AG09319 (cell line): Measurements from ENCODE around the gene RALA.

ENCODE experiments used
- DNase-seq: peaks from one replicate; pipeline ENCODE4 v3.0.0-alpha.2; 2010; ENCODE audit warnings: low read depth; ENCODE audit errors: extremely low read depth
- TF ChIP-seq, protein P1 (sequence below): IDR thresholded peaks from 2 replicates; pipeline ENCODE4 v1.5.1; 2011; ENCODE audit warnings: low read depth, mild to moderate bottlenecking, inconsistent platforms, low read length, moderate library complexity

Gene RALA

DNA sequence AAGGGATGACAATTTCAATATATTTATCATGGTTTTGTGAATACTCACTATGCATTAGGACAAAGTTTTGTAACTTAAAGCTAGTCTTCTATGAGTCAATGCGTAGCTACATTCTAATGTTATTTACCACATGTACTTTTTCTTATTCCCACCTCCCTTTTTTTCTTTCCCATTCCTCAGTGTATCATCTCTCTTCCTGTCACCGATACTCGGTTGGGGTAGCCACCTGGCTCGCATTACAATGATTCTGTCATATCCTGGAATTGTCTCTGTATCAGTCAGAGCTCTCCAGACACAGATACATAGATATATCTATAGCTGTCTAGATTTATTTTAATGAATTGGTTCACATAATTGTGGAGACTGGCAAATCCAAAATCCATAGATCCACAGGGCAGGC lies 9.8 kb upstream of the RALA start:
- no peak for DNase-seq
- TF ChIP-seq, protein P1, sequence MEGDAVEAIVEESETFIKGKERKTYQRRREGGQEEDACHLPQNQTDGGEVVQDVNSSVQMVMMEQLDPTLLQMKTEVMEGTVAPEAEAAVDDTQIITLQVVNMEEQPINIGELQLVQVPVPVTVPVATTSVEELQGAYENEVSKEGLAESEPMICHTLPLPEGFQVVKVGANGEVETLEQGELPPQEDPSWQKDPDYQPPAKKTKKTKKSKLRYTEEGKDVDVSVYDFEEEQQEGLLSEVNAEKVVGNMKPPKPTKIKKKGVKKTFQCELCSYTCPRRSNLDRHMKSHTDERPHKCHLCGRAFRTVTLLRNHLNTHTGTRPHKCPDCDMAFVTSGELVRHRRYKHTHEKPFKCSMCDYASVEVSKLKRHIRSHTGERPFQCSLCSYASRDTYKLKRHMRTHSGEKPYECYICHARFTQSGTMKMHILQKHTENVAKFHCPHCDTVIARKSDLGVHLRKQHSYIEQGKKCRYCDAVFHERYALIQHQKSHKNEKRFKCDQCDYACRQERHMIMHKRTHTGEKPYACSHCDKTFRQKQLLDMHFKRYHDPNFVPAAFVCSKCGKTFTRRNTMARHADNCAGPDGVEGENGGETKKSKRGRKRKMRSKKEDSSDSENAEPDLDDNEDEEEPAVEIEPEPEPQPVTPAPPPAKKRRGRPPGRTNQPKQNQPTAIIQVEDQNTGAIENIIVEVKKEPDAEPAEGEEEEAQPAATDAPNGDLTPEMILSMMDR, result no peak

DNA sequence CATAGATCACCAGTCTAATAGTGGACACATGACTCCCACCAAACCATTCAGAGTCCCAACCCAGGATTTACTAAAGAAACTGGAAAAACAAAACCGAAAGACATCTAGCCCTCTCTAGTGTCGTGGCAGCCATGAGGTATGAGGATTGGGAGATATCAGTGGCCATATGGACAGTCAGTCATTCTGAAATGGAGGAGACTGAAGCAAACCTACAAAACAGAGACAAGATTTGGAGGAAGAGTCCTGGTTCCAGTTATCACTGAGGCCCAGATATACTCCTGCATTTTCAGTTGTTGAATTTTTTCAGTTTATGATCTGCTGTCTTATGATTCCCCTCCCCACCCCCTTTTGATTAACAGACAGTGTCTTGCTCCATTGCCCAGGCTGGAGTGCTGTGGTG lies 9.1 kb upstream of the RALA start:
- DNase-seq, result no peak
- TF ChIP-seq, protein P1, result no peak

DNA sequence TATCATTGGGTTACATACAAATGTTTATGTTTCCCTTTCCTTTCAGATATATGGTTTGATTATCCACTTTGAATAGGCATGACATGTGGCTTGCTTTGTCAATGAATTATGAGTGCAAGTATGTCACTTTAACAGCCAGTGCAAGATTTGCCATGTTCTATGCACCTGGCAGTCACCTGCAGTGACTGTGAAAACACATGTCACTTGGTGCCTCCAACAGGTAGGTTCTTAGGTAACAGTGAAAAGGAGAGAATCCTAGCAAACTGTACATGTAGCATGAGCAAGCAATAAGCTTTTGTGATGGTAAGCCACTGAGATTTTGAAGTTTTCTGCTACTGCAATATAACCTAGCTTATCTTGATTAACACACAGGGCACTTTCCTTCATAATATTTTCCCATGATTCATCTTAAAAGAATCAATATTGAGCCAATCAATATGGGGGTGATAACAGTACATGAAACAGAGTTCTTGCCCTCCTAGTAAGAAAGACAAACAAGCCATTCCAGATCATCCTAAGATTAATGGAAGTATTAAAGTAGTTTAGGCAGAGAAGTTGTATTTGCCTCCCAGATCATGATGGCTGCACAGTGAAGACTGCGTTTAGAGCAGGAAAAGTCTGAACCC lies 7.9 kb upstream of the RALA start:
- no peak for DNase-seq
- TF ChIP-seq, protein P1, result no peak

DNA sequence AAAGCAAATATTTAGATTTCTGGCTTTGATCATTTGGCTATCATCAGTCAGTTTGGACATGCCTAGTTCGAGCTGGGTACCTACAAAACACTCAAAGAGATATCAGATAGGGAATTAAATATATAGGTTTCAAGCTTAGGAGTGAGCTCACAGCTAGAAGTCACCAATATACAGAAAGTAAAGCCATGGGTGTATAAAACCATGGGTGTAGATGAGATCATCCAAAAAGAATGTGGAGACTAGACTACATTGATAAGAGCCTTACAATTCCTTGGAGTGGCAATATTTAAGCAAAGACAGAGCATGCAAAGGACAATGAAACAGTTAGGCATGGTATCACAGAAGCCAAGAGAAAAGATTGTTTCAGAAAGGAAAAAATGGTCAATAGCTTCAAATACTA lies 7.2 kb upstream of the RALA start:
- DNase-seq, result no peak
- TF ChIP-seq, protein P1, result no peak

DNA sequence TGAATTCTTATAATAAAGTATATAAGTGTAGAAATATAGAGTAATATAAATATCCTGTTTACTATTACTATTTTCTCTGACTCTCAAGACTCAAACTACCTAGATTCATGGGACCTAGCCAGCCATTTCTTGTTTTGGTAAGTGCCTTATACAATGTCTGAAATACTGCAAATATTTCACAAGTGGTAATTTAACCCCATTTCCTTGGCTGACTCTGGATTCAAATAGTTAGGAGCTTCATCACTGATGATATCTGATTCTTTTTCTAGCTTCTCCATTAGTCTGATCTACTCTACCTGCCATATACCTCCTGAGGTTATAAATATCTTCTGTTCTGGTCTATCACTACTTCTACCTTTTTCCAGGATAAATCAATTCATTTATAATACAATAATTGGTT lies 6.4 kb upstream of the RALA start:
- no peak for DNase-seq
- TF ChIP-seq, protein P1, result no peak

DNA sequence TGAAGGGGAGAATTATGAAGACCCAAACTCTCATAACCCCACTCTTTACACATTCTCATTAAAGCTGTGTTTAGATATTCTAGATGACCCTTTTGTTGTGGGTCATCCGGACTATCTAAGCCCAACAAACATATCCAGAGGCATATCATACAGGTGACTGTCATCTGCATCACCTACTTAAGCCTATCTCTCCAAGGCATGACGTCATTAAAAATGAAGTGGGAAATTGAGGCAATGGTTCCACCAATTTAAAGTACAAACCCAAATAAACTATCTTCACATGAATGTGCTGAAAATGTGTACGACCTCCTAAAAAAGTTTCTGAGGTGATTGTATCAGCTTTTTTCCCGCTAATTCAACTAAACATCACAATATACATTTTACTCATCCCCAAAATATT lies 4.5 kb upstream of the RALA start:
- TF ChIP-seq, protein P1, result no peak
- DNase-seq, result no peak

DNA sequence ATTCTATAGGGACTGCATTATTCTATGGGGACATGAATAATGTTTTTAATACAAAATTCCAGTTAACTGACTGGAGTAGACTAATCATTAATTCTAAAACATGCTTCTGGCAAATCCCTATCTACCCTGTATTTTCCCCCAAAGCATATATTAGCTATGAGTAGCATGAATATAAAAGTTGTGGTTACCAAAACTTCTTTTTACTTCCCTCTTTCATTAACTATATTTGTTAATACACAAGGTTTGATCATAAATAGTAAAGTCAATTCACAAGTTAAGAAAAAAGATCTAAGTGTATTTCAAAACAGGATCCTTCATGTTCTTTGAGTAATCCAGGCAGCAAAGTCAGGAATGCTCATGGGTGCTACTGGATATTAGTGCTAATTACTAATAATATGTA lies 2.9 kb upstream of the RALA start:
- TF ChIP-seq, protein P1, result no peak
- no peak for DNase-seq
